NCI-H82 (cell line): ENCODE results near the gene L3MBTL3.
"Not testable (repeated sequence)": the region's sequence is repeated elsewhere in the genome, so short reads cannot be mapped to it uniquely, and the experiment has no call there.

ENCODE experiments used
- DNase-seq: peaks from one replicate; lab custom pipeline; 2025; lab: John Stamatoyannopoulos, UW

The L3MBTL3 gene

DNA sequence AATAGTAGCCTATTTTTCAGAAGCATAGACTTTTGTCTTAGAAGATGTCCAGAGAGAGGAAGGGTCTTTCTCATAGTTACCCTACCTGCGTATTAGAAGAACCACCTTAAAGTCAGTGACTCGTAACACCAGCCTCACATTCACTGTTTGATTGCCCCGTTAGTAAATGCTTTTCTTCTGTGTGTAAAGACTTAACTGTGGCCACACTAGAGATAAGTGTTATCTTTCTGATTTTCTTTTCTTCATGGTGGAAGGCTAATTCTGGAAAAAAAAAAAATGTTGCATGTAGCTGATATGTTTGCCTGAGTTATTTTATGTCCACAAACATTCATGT, 120.5 kb downstream of the L3MBTL3 start:
- no peak for DNase-seq

DNA sequence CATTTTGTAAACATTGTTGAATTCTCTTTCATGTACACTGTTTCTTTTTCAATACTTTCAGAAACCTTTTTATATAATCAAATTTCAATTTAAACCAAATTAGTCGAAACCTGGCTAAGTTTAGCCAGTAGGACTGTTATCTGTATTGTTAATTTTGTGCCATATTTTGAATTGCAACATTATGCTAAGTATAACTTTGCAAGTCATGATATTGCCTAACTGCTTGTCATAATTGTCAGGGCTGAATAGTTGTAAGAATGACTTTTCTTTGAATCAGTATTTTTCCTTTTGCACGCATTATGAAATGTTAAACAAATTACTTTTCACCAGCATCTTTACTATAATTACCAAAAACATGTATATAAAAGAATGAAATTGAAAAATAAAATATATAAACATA, 121.7 kb downstream of the L3MBTL3 start:
- no peak for DNase-seq

DNA sequence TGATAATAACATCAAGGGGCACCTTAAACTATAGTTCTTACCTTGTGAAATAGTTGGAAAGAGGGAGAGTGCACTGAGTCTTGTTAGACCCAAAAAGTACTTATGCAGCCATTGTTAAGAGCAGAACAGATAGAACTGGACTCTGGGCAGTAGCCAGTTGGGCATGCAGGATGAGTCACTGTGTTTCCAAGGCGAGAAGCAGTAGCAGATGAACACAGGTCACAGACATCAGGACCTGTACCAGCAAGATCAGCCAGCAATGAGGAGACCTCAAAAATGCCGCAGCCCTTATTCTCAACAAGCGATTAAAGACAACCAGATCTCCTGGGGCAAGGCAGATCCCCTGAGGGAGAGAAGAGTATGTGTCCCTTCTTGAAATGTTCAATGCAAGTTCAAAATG, 125.3 kb downstream of the L3MBTL3 start:
- DNase-seq, result no peak

DNA sequence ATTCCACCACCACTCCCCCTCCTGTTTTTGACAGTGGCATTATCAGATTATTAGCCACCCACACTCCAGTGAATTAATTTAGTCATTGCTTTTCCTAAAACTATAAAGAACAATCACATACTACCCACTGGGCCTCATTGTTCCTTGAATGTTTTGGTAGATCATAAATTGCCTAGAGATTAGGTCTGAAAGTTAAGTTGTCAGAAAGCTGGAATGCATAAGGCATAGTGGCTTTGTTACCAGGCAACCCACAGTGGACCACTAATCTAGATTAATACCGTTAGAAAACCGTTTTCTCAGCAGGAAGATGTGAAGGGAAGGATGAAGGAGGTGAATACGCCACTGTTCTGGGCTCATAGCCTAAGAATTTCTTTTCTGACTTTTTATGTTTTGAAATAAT, 128.7 kb downstream of the L3MBTL3 start:
- peak; percentile 83 for DNase-seq

DNA sequence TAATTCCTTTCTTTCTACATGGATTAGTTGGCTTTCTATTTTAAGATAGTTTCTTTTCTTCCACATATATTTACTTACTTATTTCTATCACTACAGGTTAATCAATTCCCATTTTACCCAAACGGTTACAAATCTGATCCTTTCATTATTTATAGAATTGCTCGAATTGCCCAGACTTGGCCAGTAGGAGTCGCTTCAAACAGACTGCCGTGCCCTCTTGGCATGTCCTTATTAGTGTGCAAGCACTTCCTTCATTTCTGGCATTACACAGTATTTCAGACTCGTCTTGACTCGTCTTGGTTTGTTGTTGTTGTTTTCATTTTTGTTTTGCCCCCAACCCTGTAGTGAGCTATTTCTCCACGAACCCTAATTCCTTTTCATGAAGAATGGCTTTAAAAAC, 129.8 kb downstream of the L3MBTL3 start:
- no peak for DNase-seq

DNA sequence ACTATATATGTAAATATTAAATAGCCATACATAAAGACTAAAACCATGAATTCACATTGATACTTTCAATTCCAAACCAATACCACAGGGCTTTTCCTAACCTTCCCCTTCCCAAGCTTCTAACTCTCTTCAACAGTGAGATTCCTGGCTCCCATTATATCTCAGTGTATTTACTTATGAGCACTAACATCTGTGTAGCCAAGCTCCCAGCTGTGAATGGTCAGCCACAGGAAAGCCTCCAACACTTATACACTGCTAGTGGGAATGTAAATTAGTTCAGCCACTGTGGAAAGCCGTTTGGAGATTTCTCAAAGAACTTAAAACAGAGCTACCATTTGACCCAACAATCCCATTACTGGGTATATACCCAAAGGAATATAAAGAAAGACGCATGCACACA, 130.6 kb downstream of the L3MBTL3 start:
- DNase-seq, result not testable (repeated sequence)

DNA sequence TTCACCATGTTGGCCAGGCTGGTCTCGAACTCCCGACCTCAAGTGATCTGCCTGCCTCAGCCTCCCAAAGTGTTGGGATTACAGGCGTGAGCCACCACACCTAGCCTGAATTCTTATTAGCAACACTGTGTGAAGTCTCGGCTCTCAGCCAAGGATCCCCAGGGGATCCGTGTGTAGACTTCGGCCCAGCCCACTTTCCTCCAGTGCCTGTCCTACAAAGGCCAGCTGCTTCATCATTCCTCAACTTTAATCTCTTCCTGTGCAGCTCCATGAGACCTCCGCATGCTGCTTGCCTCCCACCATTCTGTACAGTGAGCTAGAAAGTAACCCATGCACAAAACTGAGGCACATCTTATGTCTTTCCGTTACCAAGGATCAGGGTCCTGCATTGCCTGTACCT, 132.5 kb downstream of the L3MBTL3 start:
- DNase-seq, result peak; percentile 68

DNA sequence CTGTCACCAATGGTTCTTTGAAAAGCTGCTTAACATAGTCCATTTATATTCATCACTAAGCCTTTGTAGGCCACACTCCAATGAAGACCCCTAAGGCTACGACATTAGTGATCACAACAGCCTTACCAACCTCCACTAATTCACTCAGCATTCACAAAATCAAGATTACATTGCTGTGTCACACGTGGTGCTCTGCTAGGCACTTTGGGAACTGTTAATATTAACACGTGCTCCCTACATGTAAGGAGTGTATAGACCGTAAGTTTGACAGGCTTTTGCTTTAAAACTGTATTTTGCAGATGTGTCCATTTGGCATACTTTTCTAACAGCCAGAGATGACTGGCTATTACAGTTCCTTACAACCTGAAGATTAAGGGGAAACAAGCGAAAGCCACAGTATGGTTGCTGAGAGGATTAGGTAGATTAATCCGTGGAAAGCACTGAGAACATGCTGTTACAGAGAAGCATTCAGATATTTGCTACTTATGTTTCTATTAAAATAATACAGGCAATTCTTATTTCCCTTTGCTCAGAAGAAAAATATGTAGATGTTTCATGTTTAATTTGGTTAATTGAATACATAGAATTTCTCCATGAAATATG, 134.6 kb downstream of the L3MBTL3 start:
- peak; percentile 91 for DNase-seq

DNA sequence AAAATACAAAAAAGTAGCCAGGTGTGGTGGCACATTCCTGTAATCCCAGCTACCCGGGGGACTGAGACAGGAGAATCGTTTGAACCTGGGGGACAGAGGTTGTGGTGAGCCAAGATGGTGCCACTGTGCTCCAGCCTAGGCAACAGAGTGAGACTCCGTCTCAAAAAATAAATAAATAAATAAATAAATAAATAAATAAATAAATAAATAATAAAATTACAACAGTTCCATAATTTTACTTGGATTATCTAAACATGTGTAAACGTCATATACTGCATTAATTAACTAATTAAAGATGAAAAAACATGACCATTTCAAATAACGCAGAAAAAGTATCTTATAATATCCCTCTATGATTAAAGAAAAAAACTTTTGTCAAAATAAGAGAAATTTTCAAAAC, 138.5 kb downstream of the L3MBTL3 start:
- no peak for DNase-seq

DNA sequence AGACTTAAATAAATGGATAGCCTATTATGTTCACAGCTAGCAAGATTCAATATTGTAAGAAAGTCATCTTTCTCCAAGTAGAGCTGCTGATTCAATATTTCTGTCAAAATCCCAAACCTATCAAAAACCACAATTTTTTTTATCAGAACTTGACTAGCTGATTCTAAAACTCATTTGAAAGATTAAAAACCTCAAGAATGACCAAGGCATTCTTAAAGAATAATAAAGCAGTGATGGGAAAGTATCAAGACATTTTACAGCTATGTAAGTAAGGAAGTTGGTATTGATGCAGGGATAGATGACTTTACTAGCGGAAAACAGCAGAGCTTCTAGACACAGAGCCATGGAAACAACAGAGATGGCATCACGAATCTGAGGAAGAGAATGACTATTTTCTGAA, 139.7 kb downstream of the L3MBTL3 start:
- DNase-seq, result no peak

DNA sequence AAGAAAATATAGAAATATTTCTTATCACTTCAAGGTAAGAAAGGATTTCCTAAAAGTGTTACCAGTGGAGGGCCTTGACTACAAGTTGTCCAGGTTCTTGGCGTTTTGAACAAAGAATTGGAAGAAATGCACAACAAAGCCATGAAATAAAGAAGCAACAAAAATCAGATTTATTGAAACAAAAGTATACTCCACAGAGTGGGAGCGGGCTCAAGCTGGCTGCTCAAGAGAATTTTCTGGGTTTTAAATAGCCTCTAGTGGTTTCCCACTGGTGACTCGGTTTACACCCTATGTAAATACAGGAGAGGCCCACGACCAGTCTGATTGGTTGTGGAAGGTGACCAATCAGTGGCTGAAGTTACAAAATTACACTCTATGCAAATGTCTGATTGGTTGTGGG, 140.2 kb downstream of the L3MBTL3 start:
- DNase-seq, result no peak

DNA sequence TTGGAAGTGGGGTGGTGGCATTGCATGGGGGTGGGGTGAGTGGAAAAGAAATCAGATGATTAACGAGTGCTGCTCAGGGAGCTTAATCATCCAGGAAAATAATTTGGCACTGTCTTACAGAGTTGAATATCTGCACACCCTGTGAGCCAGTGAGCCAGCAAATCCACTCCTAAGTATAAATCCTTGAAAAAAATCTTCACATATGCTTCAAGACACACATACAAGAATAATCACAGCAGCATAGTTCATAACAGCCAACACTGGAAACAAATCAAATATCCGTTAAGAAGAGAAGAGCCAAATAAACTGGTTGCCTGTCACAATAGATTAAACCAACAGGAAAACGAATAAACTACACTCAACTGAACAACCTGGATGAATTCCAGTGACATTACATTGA, 141.6 kb downstream of the L3MBTL3 start:
- DNase-seq, result peak; percentile 44

DNA sequence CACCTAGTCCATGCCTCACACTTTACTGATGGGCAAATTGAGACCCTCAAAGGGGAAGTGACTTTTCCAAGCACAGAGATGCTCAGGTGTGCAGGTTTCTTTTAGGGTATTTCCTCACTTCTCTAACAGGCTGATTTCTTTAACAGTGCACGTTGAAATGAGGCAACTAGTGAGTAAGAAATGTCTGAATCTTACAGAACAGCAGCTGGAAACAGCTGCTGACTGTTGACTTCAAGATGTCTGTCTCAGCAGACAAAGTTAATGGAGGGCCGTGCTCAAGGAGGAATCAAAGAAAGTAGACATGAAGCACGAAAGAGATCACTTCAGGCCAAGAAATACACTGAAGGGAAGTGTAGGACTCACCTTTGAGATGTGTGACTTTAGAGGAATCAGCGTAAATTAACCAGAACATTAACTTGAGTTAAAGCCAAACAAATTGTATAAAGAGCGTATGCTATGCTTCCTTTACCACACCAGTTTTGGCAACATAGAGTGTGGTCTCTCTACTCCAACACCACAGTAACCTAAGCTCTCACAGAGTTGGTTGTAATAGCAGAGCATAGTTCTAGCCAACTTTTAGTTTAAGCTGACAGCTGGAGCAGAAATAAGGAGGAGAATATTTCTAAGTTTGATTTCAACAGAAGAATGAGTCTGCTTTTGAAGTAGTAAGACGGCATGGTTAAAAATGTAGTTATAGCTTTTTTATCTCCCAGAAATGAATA, 143.5 kb downstream of the L3MBTL3 start:
- no peak for DNase-seq

DNA sequence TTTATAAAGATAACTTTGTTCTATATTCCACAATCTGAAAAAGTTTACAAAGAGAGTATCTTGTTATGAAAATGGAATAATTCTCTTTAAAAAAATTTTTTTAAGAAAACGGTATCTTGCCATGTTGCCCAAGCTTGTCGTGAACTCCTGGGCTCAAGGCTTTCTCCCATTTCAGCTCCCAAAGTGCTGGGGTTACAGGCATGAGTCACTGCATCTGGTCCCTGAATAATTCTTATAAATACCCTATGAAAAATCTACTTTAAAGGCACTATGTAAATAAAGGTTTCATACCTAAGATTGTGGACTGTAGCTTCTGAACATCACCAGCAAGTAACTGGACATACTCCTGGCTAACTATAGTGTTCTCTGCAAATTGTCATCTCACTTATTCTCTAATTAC, 144.0 kb downstream of the L3MBTL3 start:
- DNase-seq, result no peak

DNA sequence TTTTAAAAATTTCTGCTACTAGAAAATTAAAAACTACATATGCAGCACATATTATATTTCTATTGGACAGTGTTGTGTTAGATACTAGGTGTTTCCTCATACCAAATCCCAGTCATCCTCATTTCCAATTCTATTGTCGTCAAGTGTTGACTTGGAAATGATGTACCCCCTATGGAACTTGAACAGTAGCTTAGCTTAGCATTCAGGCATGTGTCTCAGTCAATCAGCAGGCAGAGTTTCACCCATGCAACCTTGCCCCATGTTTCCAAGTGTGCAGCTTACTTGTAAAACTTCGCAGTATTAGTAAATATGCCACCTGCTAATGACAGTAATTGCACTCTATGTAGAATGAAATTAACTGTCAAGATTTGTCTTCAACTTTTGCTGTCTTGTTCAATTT, 144.9 kb downstream of the L3MBTL3 start:
- DNase-seq, result no peak

DNA sequence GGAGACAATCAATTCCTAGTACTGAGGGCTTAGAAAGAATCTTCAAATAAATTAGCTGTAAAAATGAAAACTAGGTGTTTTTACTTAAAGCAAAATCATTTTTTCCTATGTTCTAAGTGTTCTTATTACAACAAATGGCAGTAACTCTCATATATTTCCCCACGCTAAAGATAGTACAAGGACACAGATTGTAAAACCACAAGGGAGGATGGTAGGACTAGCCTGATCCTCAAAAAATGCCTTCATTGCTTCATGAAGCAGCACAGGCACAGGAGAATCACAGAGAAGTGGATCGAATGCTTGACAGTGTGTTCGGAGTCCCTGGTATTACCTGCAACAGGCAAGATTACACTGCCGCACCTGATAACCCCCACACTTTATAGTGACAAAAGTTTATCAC, 145.9 kb downstream of the L3MBTL3 start:
- no peak for DNase-seq

DNA sequence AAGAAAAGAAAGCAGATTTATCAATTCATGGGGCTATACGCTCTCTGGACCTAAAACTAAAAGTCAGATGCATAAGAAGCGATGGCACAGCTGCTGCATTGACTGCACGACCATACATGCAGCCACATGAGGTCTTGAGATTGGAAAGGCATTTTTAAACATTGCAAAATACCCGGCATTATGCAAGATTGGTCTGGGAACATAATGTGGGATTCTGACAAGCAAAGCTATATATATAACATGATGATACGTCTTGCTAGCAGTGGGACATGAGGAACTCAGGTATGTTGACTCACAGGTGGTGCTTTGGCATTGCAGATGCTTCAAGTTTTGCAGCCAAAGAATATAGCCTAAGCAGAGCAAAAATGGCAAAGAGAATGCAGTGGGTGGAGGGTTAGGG, 149.3 kb downstream of the L3MBTL3 start:
- DNase-seq, result no peak

DNA sequence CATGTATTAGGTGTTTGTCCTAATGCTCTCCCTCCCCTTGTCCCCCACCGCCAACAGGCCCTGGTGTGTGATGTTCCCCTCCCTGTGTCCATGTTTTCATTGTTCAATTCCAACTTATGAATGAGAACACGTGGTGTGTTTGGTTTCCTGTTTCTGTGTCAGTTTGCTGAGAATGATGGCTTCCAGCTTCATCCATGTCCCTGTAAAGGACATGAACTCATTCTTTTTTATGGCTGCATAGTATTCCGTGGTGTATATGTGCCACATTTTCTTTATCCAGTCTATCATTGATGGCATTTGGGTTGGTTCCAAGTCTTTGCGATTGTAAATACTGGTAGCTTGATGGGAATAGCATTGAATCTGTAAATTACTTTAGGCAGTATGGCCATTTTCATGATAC, 151.8 kb downstream of the L3MBTL3 start:
- not testable (repeated sequence) for DNase-seq

DNA sequence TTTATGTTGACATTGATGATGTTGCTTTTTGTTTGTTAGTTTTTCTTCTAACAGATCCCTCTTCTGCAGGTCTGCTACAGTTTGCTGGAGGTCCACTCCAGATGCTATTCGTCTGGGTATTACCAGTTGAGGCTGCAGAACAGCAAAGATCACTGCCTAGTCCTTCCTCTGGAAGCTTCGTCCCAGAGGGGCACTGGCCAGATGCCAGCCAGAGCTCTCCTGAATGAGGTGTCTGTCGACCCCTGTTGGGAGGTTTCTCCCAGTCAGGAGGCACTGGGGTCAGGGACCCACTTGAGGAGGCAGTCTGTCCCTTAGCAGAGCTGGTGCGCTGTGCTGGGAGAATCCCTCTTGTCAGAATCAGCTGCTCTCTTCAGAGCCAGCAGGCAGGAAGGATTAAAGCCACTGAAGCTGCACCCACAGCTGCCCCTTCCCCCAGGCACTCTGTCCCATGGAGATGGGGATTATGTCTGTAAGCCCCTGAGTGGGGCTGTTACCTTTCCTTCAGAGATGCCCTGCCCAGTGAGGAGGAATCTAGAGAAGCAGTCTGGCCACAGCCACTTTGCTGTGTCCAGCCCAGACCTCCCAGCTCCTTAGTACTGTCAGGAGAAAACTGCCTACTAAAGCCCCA, 155.1 kb downstream of the L3MBTL3 start:
- DNase-seq, result peak; percentile 95

DNA sequence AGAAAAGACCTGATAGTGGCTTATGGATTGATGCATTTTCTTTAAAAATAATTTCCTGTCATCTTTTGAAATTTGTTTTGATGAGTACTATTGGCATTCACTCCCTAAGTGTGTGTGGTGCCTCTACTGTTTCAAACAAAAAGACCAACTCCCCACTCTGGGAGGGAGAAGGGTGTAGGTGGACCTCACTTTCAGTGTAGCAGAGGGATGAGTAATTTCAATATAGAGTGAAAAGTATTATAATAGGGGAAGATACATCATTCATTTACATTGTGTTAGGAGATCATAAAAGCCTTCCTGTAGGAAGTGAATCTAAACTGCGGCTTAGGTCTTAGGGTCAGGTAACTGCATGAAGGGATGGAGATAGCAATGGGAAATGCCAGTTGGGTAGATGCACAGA, 158.0 kb downstream of the L3MBTL3 start:
- no peak for DNase-seq

DNA sequence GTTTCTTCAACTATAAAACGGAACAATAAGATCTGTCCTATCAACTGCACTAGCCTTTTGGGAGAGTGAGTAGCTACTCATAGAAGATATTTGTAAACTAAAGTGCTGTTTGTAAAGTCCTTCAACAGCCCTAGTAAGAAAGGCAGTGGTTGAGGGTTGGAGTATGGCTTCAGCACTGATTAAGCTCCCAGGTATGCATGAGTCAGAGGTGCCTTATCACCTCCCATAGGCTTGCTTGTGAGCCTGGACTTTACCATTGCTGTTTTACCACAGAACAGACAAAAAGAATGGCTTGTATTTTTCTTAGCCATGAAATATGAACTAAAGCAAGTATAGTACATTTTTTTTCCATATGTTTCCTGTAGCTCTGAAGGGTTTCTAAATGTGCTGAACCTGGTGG, 160.3 kb downstream of the L3MBTL3 start:
- DNase-seq, result no peak

DNA sequence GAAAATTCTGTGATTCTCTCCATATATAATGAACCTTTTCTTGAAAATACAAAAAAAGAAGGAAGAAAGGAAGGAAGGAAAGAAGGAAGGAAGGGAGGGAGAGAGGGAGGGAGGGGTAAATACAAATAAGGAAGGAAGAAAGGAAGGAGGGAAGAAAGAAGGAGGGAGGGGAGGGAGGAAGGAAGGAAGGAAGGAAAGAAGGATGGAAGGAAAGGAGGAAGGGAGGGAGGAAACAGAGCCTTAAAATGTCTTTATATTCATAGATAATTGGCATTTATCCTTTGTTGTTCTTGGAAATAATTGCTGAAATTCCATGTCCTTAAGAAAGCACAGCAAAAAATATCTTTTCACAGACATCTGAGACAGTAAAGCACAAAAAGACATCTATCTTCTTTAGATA, 164.1 kb downstream of the L3MBTL3 start:
- no peak for DNase-seq

DNA sequence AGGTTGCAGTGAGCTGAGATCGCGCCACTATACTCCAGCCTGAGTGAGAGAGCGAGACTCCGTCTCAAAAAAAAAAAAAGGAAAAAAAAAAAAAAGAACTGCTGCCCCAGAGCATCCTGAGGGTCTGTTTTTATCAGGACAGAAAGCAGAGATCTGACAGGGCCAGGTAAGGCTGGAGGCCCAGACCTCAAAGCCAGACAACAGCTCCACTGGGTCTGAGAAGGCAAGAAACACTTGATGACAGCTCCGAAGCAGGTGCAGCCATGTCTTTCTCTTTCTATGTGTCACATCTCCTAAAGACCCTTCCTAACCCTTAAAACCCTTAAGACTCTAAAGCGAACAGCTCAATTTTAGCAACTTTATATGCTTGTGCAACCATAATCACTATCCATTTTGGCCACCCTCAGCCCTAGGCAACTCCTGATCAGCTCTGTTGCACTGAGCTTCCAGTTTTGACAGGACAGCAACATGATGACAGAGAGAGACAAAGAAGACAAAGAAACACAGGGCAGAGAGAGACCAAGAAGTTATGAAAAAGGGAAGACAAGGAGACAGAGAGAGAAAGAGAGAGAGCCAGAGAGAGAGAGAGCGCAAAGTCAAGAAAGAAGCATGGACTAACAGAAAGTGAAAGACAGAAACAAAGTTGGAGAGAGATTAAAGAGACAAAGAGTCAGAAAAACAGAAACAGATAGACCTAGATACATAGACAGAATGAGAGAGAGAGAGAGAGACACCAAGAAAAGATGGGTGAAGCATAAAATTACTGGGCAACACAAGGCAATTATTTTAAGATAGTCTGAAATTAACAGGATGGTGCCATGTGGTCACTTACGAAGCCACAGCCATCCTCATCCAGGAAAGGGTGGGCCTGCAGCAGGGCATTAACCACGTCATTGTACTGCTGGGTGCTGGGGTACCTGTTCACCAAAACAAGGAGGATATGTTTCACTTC, 165.2 kb downstream of the L3MBTL3 start:
- DNase-seq, result no peak
